AG04449 (cell line): ENCODE measurements around the gene KBTBD13.

Source experiments
- CTCF ChIA-PET: fragments of 350-600 bp; formaldehyde crosslinking; extraction: SDS; loops from one replicate; lab custom pipeline; 2021; ENCODE audit warnings: antibody characterized with exemption; lab: Yijun Ruan, JAX
- POLR2A ChIA-PET: fragments of 400-600, 350-600 bp; formaldehyde crosslinking; extraction: SDS; loops from one replicate; lab custom pipeline; 2020; ENCODE audit warnings: antibody characterized with exemption, inconsistent platforms; lab: Yijun Ruan, JAX
- DNase-seq: peaks from one replicate; pipeline ENCODE4 v3.0.0-alpha.2; 2010; ENCODE audit warnings: low read depth, low spot score
- H3K4me3 ChIP-seq: 2 replicates; pipeline ENCODE4 v1.5.1; 2011; ENCODE audit warnings: low read depth, mild to moderate bottlenecking, control low read depth, low read length
- CTCF ChIP-seq: IDR thresholded peaks from one replicate; pipeline ENCODE4 v1.5.1; 2011; ENCODE audit warnings: mild to moderate bottlenecking, moderate library complexity, low read length, control low read depth, inconsistent platforms; ENCODE audit not compliant: insufficient read depth; ENCODE audit errors: missing control alignments

KBTBD13 gene

GRCh38 chr15:65083262-65083701 is 6.7 kb downstream of the KBTBD13 start:
- CTCF ChIA-PET: interaction anchor here (0.7 to 14.3 kb wide), 13 partner anchors 10 to 351 kb away, joined by 3 to 338 read pairs (median 11); partner anchors contain the start of genes RASL12, SLC51B and UBAP1L
- no peak for DNase-seq
- H3K4me3 ChIP-seq: no peak overlapping the region
- peak; percentile 23 for TF ChIP-seq CTCF
- POLR2A ChIA-PET: no interaction called here

GRCh38 chr15:65084500-65085206 is 8.1 kb downstream of the KBTBD13 start:
- no peak for DNase-seq
- ChIA-PET CTCF (interaction anchor here (0.8 to 14.3 kb wide), 8 partner anchors 9 to 356 kb away, joined by 3 to 338 read pairs (median 47); partner anchors contain the start of gene SLC51B), POLR2A (no interaction called here)
- no peak for TF ChIP-seq CTCF
- H3K4me3 ChIP-seq: no peak overlapping the region

GRCh38 chr15:65085207-65085753 is 8.7 kb downstream of the KBTBD13 start:
- TF ChIP-seq CTCF: no peak
- DNase-seq: no peak
- CTCF ChIA-PET: interaction anchor here (0.7 to 14.3 kb wide), 12 partner anchors 8 to 292 kb away, joined by 3 to 338 read pairs (median 22); partner anchors contain the start of genes KBTBD13 and SLC51B
- POLR2A ChIA-PET: no interaction called here
- no peak overlapping the region for H3K4me3 ChIP-seq

GRCh38 chr15:65085990-65086679 is 9.6 kb downstream of the KBTBD13 start:
- TF ChIP-seq CTCF: peak; percentile 55
- POLR2A ChIA-PET: no interaction called here
- no peak for DNase-seq
- CTCF ChIA-PET: interaction anchor here (0.9 to 14.3 kb wide), 14 partner anchors 8 to 52 kb away, joined by 3 to 338 read pairs (median 16); partner anchors contain the start of gene KBTBD13
- H3K4me3 ChIP-seq: no peak overlapping the region

GRCh38 chr15:65086680-65087111 is 10.2 kb downstream of the KBTBD13 start:
- CTCF ChIA-PET: interaction anchor here (0.9 to 14.3 kb wide), 11 partner anchors 9 to 53 kb away, joined by 3 to 117 read pairs (median 5); partner anchors contain the start of genes KBTBD13 and UBAP1L
- no peak for DNase-seq
- H3K4me3 ChIP-seq: no peak overlapping the region
- POLR2A ChIA-PET: interaction anchor here (0.8 kb wide), 1 partner anchor 263 kb away, joined by 3 read pairs; no protein-coding TSS in a partner anchor
- peak; percentile 31 for TF ChIP-seq CTCF
